GM18502 (cell line): Measurements from ENCODE around the gene LCLAT1.
"Not testable (repeated sequence)": the region's sequence is repeated elsewhere in the genome, so short reads cannot be mapped to it uniquely, and the experiment has no call there.

Experiments
- ATAC-seq: cut with Tn5 transposase; IDR thresholded peaks from one replicate; pipeline ENCODE4 v1.9.1; 2021; ENCODE audit warnings: mild to moderate bottlenecking; ENCODE audit not compliant: unreplicated experiment, poor library complexity

LCLAT1 gene

DNA sequence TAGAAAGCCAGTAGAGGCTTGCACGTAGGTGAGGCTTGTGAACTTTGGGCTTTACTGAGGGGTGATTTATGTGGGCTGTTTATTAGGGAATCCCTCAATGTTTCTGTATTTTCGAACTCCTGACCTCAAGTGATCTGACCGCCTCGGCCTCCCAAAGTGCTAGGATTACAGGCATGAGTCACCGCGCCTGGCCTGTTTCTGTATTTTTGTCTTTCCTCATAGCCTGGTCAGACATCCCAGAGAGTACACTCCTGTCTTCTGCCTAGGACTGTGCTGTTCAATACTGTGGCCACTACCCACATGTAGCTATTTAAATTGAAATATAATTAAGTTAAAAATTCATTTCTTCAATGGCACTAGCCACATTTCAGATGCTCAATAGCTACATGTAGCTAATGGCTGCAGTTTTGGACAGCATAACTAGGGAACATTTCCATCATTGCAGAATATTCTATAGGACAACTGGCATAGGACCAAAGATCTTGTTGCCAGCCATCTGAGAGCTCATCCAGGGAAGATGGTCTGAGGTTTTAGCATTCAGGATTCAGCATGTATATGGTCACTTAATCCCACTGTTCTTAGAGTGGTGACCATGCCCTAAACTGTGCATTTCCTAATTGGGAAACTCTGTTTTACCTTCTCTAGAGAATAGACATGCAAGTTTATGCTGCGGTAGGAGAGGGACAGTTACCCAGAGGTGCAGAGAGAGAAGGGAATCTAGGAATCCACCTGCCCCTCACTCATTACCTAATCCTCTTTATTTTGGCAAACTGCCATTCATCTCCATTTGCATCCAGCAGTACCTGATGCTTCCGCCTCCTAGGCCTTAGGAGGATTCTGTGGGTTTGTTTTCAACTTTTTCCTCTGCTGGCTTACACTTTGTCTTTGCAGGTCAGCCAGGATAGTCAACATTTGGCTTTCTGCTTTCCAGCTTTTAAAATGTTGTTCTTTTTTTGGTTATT lies 64.4 kb downstream of the LCLAT1 start:
- ATAC-seq, result no peak

DNA sequence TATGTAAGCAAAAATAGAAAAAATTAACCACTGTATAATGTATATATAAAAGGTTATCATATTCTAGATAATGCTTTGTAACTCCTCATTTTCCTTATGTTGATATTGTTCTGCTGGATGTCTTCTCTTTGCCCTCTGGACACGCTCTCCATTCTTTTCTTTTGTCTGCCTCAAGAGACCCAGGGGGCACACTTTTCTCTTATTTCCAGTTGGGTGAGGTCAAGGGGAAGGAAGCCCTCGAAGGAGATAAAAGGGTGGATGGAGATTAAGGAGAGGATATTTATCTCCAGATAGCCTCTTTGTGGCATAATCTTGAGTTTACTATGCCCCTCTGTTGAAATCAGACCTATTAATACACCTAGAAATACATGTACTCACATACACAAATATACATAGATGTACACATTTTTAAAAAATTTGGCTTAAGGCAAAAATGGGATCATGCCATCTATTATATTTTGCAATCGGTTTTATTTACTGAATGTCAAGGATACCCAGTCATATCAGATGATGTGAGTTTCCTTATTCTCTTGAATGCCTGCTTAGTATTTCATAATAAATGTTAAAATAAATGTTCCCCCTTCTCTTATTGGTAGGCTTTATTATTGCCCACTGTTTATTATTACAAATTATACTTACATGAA lies 65.3 kb downstream of the LCLAT1 start:
- no peak for ATAC-seq

DNA sequence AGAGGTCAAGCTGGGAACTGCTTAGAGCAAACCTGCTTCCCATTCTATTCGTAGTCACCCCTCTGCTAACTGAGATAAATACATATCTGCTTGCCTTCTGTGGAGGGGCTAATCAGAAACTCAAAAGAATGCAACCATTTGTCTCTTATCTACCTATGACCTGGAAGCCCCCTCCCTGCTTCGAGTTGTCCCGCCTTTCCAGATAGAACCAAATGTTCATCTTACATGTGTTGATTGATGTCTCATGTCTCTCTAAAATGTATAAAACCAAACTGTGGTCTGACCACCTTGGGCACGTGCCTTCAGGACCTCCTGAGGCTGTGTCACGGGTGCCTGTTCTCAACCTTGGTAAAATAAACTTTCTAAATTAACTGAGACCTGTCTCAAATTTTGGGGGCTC lies 66.6 kb downstream of the LCLAT1 start:
- not testable (repeated sequence) for ATAC-seq

DNA sequence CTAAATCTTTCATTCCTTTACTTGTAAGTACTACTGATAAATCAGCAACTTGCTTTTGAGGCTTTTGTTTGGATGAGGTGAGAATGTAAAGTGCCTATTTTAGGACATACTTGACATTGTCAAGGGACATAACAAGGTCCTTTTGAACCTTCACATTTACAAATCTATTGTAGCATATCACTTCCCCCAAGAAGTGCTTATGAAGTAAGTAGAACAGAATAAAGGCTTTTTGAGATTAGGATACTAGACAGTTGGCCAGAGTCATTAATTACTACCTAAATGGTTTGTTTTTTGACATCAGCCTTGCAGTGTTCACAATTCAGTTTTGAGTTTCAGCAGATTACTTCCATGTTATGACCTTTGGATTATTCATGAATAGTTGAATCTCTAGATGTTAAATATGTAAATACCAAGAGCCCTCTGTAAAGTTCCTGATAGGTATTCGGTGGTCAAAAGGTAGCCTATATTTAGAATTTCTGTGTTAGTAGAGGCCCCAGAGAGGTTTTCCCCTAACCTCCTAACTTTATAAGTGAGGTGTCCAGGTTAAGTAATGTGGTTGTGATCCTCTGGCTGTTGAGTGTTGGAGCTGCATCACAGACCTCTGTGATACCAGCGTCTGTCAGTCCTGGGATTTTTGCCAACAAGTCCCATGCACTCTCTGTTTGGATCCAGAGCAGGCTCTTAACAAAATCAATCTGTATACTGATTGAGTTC lies 67.2 kb downstream of the LCLAT1 start:
- no peak for ATAC-seq

DNA sequence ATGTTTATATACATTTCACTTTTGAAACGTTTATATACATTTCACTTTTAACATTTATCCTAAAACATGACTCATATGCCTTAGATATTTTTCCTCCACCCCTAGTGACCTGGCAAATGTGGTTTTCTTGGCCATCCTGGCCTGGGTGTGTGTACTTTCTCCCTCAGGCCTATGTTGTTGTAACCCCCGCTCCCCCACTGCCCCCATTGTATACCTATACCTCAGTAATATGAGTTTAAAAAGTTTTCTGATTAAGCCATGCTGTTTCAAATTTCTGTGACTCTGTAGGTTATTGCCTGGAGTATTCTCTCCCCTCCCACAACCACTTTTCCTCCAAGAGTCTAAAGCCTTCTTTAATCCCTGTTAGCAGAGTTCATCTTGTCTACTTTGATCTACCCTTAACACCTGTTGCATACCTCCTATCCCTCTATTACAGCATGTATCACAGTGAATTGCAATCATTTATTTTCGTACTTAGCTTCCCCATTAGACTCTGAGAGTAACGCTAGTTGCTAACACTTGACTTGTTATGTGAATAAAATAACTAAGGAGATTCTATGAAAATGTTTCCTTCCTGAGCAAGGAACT lies 67.9 kb downstream of the LCLAT1 start:
- ATAC-seq, result no peak

DNA sequence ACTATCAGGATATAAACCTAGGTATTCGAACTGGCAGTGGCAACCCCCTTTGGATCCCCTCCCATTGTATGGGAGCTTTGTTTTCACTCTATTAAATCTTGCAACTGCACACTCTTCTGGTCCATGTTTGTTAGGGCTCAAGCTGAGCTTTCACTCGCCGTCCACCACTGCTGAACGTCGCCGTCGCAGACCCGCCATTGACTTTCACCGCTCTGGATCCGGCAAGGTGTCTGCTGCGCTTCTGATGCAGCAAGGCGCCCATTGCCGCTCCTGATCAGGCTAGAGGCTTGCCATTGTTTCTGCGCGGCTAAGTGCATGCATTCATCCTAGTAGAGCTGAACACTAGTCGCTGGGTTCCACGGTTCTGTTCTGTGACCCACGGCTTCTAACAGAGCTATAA lies 69.1 kb downstream of the LCLAT1 start:
- no peak for ATAC-seq

DNA sequence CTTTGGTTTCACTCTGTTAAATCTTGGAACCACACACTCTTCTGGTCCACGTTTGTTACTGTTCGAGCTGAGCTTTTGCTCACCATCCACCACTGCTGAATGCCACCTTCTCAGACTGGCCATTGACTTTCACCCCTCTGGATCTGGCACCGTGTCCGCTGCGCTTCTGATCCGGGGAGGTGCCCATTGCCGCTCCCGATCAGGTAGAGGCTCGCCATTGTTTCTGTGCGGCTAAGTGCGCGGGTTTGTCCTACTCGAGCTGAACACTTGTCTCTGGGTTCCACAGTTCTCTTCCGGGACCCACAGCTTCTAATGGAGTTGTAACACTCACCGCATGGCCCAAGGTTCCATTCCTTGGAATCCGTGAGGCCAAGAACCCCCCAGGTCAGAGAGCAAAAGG lies 72.8 kb downstream of the LCLAT1 start:
- ATAC-seq, result no peak

DNA sequence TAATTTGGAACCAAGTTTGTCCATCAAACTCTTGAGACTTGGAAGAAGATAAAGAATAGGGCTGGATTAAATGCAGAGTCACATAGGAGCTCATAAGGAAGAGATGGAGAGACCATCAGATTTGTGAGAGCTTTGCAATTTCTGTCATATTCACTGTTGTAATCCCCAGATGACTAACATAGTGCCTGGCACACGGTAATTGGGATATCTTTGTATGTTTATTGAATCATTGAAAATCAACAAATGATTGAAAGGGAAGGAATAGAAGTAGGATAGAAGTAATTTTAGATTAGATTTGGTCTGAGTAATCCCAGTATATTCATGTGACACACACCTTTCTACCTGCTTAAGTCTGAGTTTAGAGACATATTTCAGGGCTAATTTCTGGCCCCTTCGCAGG lies 75.4 kb downstream of the LCLAT1 start:
- no peak for ATAC-seq

DNA sequence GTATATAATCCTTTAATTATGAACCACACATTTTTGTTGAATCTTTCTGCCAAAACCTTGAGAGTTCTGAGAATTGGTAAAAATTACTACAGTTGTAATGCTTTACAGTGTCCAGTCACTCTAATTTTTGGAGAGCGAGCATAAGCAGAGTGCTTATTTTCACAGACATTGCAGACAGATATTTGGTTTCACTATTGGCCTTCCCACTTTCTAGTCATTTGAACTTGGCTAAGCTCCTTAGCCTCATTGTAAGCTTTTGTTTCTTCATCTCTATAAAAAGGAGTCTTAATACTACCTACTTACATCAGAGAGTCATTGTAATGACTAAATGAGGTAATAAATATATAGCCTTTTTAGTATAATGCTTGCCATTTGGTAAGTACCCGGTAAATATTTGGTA lies 80.4 kb downstream of the LCLAT1 start:
- no peak for ATAC-seq

DNA sequence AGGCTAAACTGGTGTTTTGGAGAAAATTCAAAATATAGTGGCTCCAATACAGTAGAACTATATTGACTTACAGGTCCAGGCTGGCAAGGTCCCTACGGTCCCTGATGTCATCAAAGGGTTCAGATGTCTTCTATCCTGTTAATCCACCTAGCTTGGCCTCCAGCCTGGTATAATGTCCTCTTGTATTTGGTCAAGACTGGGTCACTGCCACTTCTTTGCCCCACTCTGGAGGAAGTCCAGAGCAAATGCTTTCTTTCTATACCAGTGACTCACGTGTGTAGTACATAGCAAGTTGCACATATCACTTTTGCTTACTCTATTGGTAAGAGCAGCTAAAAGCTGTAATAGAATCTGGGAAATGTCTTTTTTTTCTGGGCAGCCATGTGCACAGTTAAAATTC lies 80.8 kb downstream of the LCLAT1 start:
- ATAC-seq, result no peak

DNA sequence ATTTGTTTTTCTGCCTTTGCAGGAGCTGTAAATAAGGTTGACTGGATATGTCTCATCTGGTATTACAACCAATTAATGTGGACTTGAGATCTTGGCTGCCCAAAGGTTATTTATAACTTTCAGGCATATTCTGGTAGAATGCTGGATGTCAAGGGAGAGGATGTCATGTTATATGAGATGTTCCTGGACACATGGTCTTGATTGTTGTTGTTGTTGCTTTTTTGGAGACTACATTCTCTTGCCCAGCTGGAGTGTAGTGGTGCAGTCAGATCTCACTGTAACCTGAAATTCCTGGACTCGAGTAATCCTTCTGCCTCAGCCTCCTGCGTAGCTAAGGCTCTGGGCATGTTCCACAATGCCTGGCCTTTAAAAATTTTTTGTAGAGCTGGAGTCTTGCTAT lies 83.3 kb downstream of the LCLAT1 start:
- no peak for ATAC-seq

DNA sequence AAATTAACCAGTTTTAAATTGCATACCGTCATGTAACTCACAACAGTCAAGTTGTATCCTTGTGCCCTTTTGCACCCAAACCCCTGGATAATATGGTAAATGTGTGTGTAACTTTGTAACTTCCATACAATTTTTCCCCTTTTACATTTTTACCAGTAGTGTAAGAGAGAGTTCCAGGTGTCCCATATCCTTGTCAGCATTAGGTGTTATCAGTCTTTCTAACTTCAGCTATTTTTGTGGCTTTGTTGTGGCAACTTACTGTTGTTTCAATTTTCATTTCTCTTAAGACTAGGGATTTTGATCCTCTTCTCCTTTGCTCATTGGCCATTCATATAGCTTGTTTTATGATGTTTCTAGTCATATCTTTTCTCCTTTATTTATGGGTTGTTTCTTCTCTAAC lies 94.6 kb downstream of the LCLAT1 start:
- ATAC-seq, result no peak

DNA sequence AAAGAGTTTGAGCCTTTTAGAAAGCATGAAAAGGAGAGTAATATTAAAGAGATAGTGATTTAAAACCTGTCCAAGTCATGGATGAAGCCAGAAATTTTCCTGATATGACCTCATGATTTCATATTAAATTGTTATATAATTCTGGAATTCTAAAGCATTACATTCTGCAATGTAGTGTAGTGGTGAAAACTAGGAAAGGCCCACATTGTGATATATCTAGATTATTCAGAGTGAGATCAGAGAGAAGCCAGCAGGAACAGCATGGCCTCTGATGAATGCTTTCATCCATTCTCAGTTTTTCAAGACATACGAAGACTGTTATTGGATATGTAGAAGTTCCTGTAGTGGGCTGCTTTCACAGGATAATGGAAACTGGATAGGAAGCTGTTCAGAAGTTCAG lies 98.8 kb downstream of the LCLAT1 start:
- no peak for ATAC-seq

DNA sequence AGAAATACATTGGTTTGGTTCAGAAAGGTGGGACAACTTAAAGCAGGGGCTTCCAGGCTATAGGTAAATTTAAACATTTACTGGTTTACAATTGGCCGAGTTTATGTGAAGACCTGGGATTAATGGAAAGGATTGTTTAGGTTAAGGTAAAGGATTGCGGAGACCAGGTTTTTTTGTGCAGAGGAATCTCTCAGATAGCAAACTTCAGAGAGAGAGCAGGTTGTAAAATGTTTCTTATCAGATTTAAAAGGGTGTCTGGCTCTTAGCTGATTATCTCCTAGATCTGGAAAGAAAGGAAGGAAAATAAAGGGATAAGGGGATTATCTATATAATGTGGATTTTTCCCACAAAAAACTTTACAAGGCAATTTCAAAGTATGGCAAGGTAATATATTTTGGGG lies 101.3 kb downstream of the LCLAT1 start:
- ATAC-seq, result no peak

DNA sequence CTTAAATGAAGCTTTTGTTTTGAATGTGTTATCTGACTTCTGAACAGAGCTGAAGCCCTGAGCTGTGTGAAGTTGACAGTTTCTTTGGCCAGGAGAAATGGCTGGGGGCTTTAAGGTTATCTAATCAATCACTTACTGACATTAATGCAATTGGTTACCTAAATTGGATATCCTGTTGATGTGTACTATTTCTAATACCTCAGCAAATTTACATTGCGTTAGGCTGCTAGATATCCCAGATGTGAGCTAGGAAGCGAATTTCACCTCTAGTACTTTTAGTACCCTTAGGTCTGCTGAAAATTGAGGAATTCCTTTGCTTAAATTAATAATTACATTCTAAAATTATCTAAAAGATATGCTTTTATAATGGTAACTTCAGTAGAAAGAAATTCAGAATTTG lies 102.0 kb downstream of the LCLAT1 start:
- no peak for ATAC-seq

DNA sequence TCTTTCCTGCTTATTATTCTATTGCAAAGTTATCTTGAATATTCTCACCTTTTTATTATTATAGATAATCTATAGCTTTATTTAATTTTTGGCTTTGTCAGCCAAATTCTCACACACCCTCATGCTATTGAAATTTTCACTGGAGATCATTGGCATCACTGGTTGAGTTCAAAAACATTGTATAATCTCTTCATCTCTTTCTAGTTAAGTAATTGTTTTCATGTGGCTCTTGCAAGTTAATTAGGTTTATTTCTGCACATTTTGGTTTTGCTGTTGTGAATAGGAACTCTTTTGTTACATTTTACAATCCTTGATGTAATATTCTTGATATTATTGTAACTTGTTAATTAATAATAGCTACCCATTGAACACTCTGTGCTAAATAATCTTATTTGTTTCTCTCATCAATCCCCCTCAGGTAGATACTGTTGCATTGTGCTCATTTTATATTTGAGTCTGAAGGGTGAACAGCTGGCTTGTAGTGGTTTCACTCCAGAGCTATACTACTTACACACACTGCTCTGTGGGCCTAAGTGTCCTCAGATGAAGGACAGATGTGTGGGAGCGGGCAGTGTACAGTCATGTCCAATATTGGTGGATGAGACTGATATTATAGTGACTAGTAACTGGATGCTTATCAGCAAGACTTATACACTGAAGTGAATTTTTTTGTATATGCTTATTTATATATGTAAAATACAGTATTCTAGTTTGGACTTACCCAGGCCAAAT lies 112.7 kb downstream of the LCLAT1 start:
- ATAC-seq, result no peak

DNA sequence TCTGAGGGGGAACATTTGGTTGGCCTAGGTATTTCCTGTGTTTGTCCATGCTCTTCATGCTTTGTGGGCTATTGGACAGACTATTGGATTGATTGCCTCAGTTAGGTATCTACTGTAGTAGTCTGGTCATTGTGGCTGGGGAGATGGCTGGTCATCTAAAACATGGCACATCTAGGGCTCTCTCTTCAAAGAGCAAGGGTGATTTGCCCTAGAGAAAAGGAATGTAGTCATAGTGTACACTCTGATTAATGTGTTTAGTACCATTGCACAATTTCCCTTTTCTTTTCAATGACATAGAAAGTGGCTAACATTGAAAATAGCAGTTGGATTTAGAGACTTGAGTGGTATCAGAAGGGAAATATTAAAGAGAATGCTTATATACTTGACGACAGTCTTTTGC lies 114.3 kb downstream of the LCLAT1 start:
- no peak for ATAC-seq

DNA sequence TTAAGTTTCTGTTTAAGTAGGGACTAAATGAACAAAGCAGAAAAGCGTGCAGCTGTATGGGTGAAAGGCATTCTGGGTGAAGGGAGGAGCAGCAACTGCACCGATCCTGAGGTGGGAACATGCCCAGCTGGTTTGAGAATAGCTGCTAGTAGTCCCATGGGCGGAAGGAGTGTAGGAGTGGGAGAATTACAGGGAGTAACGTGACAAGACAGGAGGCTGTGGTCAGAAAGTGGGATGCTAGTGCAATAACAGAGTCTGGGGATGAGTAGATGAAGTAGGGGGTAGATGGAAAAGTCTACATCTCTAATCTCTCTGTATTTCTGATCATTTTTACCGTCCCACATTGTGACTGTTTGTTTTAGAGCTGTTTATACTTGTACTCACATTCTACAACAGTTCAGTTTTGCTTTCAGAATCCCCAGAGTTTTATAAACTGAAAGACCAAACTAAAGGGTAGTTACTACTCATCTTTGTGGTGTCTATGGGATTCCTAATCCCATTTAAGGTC lies 118.9 kb downstream of the LCLAT1 start:
- no peak for ATAC-seq

DNA sequence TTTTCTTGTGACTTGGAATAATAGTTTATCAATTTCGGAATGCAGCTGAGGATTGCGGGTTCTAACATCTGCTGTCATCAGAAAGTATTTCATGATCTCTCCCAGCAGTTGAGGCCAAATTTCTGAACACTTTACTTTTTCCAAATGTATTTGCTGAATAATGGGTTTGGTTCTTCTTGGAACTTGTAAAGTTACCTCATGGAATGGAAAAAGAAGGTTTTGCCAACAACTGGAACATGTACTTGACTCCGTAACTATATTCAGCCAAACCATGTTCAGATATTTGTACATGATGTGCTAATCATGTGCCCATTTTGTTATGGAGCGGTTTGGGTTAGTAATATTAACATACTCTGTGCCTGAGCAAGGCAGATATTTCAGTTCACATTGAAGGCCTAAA lies 119.6 kb downstream of the LCLAT1 start:
- ATAC-seq, result no peak

DNA sequence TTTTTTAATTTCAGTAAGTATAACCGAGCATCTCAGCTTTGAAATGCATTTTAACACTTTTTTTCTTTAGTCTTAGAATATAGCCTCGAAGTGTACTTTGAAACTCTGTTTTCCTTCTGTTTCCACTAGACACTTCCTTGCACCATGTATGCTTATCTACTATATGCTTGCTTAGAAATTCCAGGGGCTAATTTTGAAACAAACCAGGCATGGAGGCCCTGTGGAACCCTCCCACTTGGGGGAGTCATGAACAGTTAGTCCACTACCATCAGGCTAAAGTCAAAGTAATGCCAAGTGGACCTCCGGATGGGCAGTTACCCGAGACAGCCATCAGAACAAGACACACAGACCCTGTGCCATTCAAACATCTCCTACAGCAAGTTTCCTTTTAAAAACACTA lies 120.3 kb downstream of the LCLAT1 start:
- ATAC-seq, result no peak
